GM21723 (cell line): ENCODE results near the gene MUC5AC.

Experiments used
- ATAC-seq: cut with Tn5 transposase; IDR thresholded peaks from one replicate; pipeline ENCODE4 v1.9.1; 2021; ENCODE audit warnings: mild to moderate bottlenecking, moderate library complexity; ENCODE audit not compliant: unreplicated experiment

Gene MUC5AC

DNA sequence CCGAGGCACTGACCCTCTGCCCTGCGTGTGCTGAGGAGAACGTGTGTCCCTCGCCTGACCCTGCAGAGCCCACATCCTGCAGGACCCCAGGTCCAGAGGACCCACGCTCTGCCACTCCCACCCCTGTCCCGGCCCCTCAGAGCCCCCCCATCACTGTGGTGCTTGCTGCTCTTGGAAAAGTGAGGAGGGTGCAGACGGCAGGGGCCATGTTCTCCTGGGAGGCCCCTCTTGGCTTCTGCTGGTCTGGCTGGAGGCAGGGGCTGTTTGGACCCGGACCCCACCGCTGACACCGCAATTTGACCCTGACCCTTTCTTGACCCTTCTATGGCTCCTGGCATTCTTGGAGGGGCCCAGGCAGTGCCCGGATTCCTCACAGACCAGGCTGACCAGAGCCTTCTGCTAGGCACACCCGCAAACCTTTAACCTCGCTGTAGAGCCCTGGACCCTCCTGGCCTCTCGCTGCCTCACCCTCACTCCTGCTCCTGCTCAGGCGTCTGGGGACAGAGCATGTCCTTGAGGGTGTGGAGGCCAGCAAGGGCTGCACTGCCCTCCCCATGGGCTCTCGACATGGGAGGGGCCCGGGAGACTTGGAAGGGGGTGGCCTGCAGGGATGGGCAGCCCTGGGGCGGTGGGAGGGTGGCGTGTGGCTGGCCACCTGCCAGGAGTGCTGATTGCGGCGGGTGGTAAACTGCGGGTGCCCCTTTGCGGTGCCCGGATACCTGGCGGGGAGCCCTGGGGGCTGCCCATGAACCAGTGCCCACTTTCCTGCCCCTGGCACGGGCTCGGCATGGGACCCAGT lies 37.0 kb upstream of the MUC5AC start:
- no peak for ATAC-seq

DNA sequence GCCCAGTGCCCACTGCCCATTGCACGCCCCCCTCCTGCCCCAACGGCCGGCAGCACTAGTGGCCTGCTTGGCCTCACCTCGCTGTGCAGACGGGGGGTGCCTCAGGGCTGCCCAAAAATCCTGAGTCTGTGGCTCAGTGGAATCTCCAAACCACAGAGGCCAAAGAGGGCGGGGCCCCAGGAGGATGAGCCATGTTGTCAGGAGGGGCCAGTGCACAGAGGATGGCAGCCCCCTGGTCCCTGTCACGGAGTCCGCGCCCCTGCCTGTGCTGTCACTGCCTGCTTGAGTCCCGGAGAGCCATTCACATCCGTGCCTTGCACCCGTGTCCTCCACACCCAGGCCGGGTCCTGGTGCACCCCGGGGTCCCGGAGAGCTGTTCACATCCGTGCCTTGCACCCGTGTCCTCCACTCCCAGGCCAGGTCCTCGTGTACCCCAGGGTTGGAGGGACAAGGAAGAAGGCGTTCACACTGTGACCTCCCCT lies 36.4 kb upstream of the MUC5AC start:
- ATAC-seq: no peak

DNA sequence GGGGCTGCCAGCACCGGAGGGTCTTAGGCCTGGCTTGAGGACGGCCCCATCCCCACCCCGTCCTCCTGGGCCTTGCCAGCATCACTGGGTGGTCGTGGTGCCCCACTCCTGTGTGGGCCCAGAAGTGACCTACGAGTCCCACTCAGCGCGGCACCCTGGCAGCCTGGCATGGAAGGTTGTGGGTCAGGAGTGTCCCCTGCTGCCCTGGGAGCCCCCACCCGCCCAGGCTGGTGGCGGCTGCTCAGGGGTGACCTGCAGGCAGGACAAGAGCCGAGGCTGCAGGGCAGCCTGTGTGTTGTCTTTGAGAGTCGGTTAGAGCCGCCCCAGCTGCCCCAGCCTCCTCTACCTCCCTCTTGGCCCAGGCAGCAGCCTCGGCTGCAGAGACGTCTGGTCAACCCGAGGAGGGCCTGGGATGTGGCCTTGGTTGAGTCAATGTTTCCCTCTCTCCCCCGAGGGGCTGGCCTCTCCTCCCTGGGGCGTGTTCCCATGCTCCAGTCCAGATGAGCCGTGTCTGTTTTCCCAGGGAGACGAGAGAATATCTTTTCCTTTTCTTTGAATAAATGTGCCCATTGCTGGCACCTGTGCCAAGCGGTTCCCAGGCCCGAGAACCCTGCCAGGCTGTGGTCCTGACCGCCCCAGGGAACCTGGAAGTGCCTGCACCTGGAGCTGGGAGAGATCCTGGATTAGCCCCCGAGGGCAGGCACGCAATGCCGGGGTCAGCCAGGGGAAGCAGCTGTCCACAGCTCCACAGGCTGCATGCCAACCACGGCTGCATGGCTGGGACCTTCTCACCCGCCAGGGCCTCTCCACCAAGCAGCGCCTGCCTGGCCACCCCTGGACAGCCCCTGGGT lies 35.7 kb upstream of the MUC5AC start:
- no peak for ATAC-seq

DNA sequence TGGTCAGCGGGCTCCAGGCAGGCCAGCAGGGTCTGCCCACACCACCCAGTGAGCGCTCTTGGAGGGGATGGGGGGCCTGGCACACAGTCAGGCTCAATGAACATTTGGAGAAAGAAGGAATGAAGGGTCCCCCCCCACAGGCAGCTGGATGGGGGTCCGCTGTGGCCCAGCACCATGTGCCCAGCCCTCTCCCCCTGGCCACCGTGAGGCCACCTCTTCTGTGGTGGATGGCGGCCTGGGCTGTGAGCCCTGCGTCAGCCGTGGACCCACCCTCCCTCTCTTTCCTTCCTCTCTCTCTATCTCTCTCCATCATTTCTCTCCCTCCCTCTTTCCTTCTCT lies 35.1 kb upstream of the MUC5AC start:
- ATAC-seq: no peak

DNA sequence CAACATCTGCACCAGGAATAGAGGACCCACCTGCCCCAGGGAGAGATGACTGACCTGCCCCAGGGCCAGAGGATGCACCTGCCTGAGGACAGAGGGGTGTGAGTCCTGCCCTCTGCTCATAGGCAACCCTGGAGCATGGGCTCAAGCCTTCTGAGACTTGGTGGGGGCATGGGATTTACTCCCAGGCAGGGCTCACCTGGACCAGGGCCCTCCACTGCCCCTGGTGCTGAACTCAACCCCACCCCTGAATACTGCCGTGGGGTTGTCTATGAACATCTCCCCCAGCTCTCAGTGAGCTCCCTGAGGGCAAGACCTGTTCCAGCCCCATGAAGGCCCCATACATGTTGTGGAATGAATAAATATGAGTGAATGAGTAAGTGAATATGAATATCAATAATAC lies 33.8 kb upstream of the MUC5AC start:
- ATAC-seq: no peak

DNA sequence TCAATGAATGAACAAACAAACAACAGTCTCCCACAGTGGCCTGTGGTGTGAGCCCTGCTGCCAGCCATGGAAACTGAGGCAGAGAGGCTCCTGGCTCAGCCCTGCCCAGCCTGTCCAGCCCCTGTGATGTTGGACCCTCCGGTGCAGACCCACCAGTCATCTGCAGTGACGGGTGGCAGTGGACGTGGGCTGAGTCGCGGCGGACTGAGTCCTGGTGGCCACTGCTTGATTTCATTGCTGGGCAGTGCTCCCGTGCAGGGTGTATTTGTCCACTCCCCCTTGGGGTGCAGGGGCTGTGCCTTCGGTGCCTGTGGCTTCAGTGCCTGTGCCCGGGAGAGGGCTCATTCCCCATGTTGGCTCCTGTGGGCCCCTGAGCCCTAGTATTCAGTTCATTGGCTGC lies 31.9 kb upstream of the MUC5AC start:
- no peak for ATAC-seq

DNA sequence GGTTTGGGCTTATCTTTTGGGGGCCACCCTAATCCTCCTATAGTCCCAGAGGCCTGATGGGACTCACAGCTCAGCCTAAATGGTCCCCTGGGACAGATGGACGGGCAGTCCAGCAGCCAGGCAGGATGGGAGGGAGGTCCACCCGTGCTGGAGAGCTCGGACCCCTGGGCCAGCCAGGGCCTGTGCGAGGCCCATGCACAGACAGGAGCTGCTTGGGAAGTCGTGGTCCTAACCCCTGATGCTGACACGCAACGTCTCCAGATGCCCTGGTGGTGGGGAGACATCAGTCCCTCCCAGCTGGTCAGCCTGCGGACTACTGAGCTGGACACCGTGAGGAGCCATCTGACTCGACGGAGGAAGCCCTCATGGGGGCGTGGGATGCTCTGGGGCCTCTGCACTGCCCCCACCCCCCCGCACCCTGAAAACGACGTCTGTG lies 31.2 kb upstream of the MUC5AC start:
- no peak for ATAC-seq

DNA sequence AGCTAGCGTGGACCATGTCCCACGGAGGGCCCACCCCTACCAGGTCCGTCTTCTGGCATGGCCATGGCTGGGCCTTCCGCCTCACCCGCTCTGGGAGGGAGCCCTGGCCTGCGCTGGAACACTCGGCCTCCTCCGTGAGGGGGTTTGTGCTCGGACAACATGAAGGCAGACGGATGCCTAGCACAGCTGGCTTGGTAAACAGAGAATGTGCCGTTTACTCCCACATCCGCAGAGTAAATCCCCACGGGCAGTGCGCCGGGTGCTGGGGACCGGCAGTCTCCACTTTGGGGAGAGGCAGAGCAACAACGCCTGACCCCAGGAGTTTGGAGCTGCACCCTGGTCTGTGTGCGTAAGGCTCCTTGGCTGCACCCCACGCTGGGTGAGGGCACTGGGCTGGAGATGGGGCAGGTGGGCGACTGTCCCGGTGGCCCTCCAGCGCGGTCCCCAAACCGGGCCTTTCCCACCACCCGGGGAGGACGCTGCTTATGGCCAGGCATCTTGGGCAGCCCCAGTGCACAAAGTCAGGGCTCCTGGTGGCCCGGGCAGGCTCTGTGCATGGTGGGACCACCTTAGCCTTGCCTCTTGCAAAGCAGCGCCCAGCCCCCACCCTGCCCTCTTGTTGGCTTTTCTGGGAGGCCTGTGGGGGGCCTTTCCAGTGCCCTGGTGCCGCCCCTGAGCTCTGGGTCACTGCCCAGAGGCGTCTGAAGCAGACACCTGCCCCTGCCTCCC lies 30.7 kb upstream of the MUC5AC start:
- ATAC-seq: no peak

DNA sequence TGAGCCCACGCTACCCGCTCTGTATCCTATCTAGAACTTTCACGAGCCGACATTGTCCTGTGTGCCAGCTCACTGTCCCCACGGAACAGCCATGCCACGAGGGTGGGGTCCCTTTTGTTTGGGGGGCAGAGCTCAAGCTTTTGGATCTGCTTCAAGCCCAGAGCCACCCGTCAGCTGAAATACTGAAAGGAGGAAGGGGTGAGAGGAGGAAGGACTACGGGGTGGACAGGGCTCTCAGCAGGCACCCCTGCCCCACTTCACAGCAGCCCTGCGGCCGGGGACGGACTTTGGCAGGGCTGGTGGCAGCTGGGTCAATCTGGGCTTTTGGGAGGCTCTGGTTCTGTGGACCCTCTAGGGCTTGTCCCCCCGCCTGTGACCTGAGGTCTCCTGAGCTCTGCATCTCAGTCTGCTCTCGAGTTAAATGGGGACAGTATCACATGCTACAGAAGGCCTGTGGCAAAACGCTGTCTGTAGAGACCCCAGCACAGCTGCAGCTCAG lies 30.0 kb upstream of the MUC5AC start:
- no peak for ATAC-seq

DNA sequence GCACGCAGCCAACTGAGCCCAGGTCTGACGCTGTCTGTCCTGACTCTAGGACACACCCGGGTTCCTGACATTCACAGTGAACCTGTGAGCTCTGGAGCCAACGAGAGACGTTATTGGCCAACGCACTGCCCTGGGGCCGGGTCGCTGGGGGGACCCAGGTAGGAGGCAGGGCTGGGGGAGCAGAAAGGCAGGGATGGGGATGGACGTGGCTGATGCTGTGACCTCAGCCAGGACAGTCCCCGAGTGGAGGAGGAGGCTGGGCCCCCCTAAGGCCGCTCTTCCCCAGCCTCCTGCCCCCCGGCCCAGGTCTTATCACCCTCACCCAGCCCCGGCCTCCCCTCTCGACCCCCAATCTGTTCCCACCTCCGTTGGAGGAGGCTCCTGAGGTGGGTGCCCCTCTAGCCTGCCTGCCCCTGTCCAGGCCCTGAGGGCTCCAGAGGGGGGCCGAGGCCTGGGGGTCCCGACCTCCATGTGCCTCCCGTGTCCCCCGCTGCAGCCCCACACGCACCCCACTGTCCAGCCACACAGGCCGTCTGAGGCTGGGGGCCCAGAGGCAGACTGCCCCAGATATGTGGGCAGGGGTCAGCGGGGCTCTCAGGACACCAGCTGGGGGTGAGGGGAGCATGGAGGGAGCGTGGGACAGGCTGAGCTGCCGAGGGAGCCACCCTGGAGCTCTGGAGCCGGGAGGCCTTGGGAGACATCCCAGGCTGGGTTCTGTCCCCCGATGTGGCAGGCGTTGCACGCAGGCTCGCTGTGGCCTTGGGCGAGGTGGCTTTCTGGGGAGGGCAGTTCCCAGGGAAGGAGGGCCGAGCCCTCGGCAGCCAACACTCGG lies 29.2 kb upstream of the MUC5AC start:
- ATAC-seq: no peak

DNA sequence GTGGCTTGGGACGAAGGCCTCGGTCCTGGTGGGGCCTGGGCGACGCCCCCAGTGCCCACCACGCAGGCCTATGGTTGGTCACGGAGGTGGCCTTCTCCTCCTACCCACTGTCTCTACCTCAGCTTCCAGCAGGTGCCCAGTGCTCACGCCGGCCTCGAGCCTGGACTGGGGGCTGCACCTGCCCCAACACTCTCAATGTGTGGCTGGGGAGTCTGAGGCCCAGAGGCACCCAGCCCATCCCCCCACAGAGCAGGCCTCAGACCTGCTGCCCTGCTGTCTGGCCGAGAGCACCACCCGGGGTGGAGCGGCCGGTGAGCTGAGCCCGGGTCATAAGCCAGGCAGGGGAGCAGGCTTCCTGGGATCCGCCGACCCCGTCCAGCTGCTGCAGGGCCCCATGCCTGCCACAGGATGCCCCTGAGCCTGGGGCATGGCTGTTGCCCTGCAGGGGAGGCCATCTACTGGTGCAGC lies 28.6 kb upstream of the MUC5AC start:
- no peak for ATAC-seq

DNA sequence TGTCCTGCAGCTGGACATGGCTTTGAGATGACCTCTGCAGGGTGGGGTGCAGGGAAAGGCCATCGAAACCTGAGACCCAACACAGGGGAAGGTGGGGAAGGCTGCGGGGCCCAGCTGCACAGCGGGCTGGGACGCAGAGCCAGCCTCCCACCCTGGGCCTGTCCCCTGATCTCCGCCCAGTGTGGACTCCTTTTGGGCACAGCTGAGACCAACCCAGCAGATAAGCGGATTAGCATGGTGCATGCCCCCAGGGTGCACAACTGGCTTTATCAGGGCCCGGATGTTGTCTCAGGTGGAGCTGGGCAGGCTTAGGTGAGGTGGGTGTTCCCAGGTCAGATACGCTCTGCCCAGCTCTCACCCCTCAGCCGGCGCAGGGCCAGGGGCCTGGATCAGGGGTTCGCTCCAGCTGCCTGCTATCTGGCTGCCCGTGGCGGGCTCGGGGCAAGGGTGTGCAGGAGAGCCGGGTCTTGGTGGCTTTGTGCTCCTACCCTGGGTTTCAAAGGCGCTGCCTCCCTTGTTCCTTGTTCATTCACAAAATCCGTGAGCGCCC lies 28.1 kb upstream of the MUC5AC start:
- no peak for ATAC-seq

DNA sequence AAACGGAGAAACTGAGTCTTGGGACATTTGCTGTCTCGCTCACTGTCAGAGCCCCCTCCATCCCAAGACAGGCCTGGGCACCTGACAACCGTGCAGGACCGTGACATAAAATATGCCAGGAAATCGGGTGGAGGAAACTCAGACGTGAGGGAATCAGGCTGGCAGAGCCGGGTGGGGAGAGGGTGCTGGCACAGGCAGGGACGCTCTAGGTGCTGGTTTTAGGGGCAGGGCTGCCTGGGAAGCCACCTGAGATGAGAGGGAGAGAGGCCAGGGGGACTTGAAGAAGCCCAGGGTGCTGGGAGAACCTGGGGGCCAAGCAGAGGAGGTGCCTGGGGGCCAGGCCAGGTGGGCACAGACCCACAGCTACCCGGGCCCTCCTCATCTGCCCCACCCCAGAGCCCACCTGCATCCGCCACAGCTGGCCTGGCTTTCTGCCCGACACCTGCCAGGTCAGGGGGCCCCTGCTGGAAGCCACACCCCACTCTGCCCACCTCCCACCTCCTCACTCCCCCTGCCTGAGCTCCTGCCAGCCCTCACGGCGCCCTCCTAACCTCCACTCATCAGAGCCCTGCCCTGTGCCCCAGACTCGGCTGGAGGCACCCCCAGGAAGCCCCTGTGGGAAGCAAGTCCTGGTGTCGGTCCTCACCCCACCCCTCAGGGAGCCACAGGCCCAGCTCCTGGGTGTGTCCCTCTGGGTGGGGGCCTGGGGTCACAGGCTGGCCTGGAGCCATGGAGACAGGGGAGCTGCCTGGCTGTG lies 27.3 kb upstream of the MUC5AC start:
- no peak for ATAC-seq

DNA sequence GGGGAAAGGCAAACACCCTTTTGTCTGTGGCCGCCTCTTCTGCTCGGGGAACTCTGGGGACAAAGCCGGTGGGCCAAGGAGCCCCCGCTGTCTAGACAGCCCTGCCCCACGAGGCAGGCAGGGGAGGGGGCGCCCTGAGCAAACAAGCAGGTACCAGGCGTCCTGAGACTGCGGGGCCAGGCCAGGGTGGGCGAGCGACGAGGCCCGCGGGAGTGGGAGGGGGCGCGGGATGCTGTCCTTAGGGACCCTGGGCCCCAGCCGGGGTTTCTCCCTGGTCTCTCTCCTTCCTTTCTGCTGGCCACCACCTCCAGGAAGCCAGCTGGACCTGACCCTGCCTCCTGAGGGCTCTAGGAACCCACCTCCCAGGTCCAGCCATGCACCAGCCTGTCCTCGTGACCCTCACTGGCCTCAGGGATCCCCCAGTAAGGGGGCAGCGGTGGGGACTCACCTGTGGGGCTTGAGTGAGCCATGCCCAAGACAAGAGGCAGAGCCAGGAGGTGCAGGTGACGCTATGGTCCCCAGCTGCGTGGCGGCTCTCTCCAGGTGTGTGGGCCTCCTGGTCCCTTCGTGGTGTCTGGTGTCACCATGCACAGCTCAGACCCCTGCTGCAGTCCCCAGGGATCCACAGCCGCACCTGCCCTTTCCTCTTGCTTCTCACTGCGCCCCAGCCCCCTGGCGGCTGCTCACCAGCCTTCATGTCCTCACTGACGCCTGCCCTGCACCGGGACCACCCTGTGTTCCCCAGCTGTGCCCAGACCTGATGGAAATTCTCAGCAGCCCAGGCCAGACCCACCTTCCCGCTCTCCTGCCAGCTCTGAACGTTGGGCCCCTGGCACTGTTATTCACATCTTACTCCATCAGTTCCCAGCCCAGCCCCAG lies 26.5 kb upstream of the MUC5AC start:
- no peak for ATAC-seq

DNA sequence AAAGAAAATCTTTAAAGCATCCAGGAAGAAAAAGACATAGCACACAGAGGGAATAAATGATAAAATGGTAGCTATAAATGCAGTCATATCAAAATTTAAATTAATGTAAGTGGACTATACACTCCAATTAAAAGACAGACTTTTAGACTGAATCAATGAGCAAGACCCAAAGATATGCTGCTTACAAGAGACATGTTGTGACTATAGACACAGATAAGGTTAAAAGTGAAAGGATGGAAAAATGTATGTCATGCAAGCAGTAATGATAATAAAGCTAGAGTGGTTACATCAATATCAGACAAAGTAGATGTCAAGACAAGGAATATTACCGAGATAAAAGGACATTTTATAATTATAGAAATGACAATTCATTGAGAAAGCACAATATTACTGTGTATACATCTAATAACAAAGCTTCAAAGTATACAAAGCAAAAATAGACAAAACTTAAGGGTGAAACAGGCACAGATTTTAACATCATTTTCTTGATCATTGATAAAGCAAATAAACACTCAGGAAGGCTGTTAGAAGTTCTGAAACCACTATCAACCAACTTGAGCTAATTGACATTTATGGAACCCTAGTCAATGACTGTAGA lies 22.8 kb upstream of the MUC5AC start:
- ATAC-seq: no peak

DNA sequence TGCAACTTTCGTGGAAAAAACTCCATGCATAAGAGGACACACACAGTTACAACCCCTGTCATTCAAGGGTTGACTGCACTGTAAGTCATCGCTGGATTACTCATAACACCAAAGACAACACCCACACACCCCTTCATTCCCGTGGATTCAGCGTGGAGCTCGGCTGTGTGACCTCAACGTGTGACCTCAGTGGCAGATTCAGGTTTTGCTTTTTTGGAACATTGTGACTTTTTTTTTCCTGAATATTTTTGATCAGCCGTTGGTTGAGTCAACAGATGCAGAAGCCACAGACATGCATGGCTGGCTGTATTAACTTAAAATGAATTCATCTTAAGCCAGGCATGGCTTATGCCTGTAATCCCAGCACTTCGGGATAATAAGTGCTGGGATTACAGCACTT lies 19.7 kb upstream of the MUC5AC start:
- ATAC-seq: no peak

DNA sequence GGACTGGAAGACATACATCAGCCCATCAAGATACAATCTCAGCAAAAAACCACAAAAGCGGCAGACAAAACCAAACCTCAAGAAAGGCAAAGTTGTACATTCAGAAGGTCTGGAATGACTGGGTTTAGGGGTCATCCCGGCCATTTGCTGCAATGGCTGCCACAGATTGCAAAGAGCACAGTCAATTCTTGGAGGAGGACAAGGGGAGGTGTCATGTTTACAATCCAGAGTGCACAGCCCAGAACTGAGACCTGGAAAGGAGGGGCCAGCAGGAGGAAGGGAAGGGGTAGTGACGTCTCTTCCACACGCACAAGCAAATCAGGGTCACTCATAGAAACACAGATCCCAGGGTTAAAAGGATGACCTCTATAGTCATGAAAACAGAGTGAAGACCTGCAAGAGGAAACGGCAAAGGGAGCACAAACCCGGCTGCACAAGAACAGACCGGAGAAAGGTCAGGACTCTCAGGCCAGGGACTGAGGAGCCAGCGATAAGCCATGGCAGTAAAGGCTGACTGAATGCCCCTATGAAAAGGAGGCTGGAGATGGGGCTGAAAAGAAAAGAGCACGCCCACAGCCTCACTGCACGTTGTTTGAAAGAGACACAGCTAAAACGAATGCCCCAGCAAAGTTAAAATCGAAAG lies 18.2 kb upstream of the MUC5AC start:
- ATAC-seq: no peak
